HG02642 (cell line): ENCODE results near the gene A1BG.
"Not testable (repeated sequence)": the region's sequence is repeated elsewhere in the genome, so short reads cannot be mapped to it uniquely, and the experiment has no call there.

Experiments
- ATAC-seq: cut with Tn5 transposase; IDR thresholded peaks from one replicate; pipeline ENCODE4 v1.9.1; 2021; ENCODE audit warnings: mild to moderate bottlenecking; ENCODE audit not compliant: unreplicated experiment, poor library complexity

The A1BG gene

GRCh38 chr19:58386576-58387337, 33.5 kb upstream of the A1BG start, which contains the start of gene RPS5:
RPS5 (plus strand) TSS chr19:58387269; CDS start chr19:58388138, 869 bp downstream.
- peak; percentile 83 for ATAC-seq

- ATAC-seq, result peak; percentile 3
These were observed 32.7 kb upstream of the A1BG start for GRCh38 chr19:58385891-58386575.

GRCh38 chr19:58385313-58385890, 32.1 kb upstream of the A1BG start:
- no peak for ATAC-seq

- ATAC-seq, result no peak
These were observed 29.8 kb upstream of the A1BG start for GRCh38 chr19:58382997-58383603.

GRCh38 chr19:58381460-58382212, 28.3 kb upstream of the A1BG start:
- no peak for ATAC-seq

GRCh38 chr19:58380662-58381459, 27.6 kb upstream of the A1BG start, which contains the start of gene ZNF837:
ZNF837 (minus strand) TSS chr19:58381030; CDS start chr19:58369332, 11,698 bp downstream.
- ATAC-seq, result peak; percentile 82

- no peak for ATAC-seq
These were observed 26.9 kb upstream of the A1BG start for GRCh38 chr19:58380037-58380661.

GRCh38 chr19:58379246-58379645, 26.0 kb upstream of the A1BG start:
- ATAC-seq, result no peak

GRCh38 chr19:58376724-58377123, 23.4 kb upstream of the A1BG start:
- ATAC-seq, result not testable (repeated sequence)

- no peak for ATAC-seq
These were observed 20.9 kb upstream of the A1BG start for GRCh38 chr19:58374200-58374599.

- no peak for ATAC-seq
These were observed 19.2 kb upstream of the A1BG start for GRCh38 chr19:58372311-58373133.

GRCh38 chr19:58368561-58369360, 15.5 kb upstream of the A1BG start:
- ATAC-seq, result no peak

GRCh38 chr19:58367698-58368454, 14.6 kb upstream of the A1BG start:
- no peak for ATAC-seq

GRCh38 chr19:58366585-58367430, 13.5 kb upstream of the A1BG start:
- ATAC-seq, result no peak

- no peak for ATAC-seq
These were observed 10.9 kb upstream of the A1BG start for GRCh38 chr19:58364146-58364545.
